Type B pancreatic cell (in vitro differentiated cells): Measurements from ENCODE around the gene SLC25A44. TPM values are rescaled to one million over a fixed set of nuclear protein-coding genes. Genes with fewer than 3 reads are reported as not detected.

Experiments used
- DNase-seq: peaks from one replicate; pipeline ENCODE4 v3.0.0; 2021; ENCODE audit warnings: mixed read lengths; ENCODE audit not compliant: unreplicated experiment; ENCODE audit errors: extremely low spot score
- H3K27ac Mint-ChIP-seq: 2 replicates; pipeline ENCODE4 v1.8.0; 2021; ENCODE audit warnings: mild to moderate bottlenecking, mixed read lengths
- H3K27me3 Mint-ChIP-seq: 2 replicates; pipeline ENCODE4 v1.8.0; 2021; ENCODE audit warnings: mixed read lengths
- H3K36me3 Mint-ChIP-seq: 2 replicates; pipeline ENCODE4 v1.8.0; 2021; ENCODE audit warnings: mixed read lengths
- H3K4me1 Mint-ChIP-seq: one replicate; pipeline ENCODE4 v1.8.0; 2021; ENCODE audit warnings: mixed read lengths; ENCODE audit not compliant: unreplicated experiment
- H3K4me3 Mint-ChIP-seq: 2 replicates; pipeline ENCODE4 v1.8.0; 2021; ENCODE audit warnings: mild to moderate bottlenecking, mixed read lengths
- H3K9me3 Mint-ChIP-seq: 2 replicates; pipeline ENCODE4 v1.8.0; 2021; ENCODE audit warnings: mixed read lengths
- CTCF ChIP-seq: fragments of 200-600 bp; sonication (generic); conservative IDR thresholded peaks from 2 replicates; pipeline ENCODE4 v1.5.0; 2021; ENCODE audit warnings: antibody characterized with exemption, mild to moderate bottlenecking
- total RNA-seq: library from RNA; stranded (reverse); gene quantifications from 2 replicates; pipeline ENCODE4 v1.2.1, GENCODE V29; 2021; ENCODE audit warnings: low replicate concordance

The SLC25A44 gene
- total RNA-seq, 1 donor from 2014 or later = 18.6 TPM

GRCh38 chr1:156204686-156205085 lies 10.8 kb downstream of the SLC25A44 start:
- Mint-ChIP-seq H3K9me3 (no peaks in the 10 kb centered on the region), H3K4me1 (no peaks in the 10 kb centered on the region), H3K4me3 (no peak overlapping the region), H3K27me3 (no peaks in the 10 kb centered on the region), H3K36me3 (peaks cover 20% of the 10 kb centered on the region), H3K27ac (no peak overlapping the region)
- no peak for DNase-seq
- no peak for TF ChIP-seq CTCF

GRCh38 chr1:156211243-156211642 lies 17.3 kb downstream of the SLC25A44 start:
- no peak for DNase-seq
- Mint-ChIP-seq H3K4me3 (peak overlapping the region; percentile 25), H3K27ac (peak overlapping the region; percentile 100), H3K9me3 (no peaks in the 10 kb centered on the region), H3K4me1 (peaks cover 4% of the 10 kb centered on the region), H3K36me3 (peaks cover 23% of the 10 kb centered on the region), H3K27me3 (no peaks in the 10 kb centered on the region)
- no peak for TF ChIP-seq CTCF

- peaks cover 23% of the 10 kb centered on the region for H3K36me3 Mint-ChIP-seq
Measured at GRCh38 chr1:156212130-156212529, 18.2 kb downstream of the SLC25A44 start.

GRCh38 chr1:156212833-156213643 lies 19.1 kb downstream of the SLC25A44 start, which contains the start of gene PMF1:
Gene PMF1 (plus strand): TSS chr1:156213007. CDS start chr1:156213016, 9 bp downstream.
- Mint-ChIP-seq H3K36me3 (peaks cover 26% of the 10 kb centered on the region), H3K4me3 (peak within 1 kb of the TSS; percentile 98), H3K4me1 (peaks cover 4% of the 10 kb centered on the region), H3K27ac (peak within 1 kb of the TSS; percentile 100), H3K27me3 (no peaks in the 10 kb centered on the region), H3K9me3 (no peaks in the 10 kb centered on the region)
- TF ChIP-seq CTCF = no peak
- DNase-seq = peak; percentile 96

More at GRCh38 chr1:156212130-156212529, 18.2 kb downstream of the SLC25A44 start:
- H3K9me3 Mint-ChIP-seq = no peaks in the 10 kb centered on the region
- no peaks in the 10 kb centered on the region for H3K27me3 Mint-ChIP-seq
- no peak for DNase-seq
- peak overlapping the region; percentile 98 for H3K4me3 Mint-ChIP-seq
- no peak for TF ChIP-seq CTCF
- H3K27ac Mint-ChIP-seq = peak overlapping the region; percentile 100
- H3K4me1 Mint-ChIP-seq = peaks cover 4% of the 10 kb centered on the region

- Mint-ChIP-seq H3K27ac (peak overlapping the region; percentile 100), H3K4me1 (peaks cover 4% of the 10 kb centered on the region), H3K4me3 (peak overlapping the region; percentile 98), H3K27me3 (no peaks in the 10 kb centered on the region), H3K9me3 (no peaks in the 10 kb centered on the region), H3K36me3 (peaks cover 23% of the 10 kb centered on the region)
- no peak for TF ChIP-seq CTCF
- no peak for DNase-seq
Measured at GRCh38 chr1:156213644-156213966, 19.7 kb downstream of the SLC25A44 start.
